ENCODE measurements around the gene TRIP12.

GRCh38 chr2:229733611-229734245, 188.1 kb downstream of the TRIP12 start:
- TF ChIP-seq CTCF (IDR thresholded peaks at IDR 0.05) (peak; percentile 13), TCF7L2 (IDR thresholded peaks at IDR 0.05; ENCODE audit: low read depth, low read length) (no peak), REST (IDR thresholded peaks at IDR 0.05; ENCODE audit: insufficient read depth in 1 of 2, low read depth in 2 of 2, low read length in 1 of 2) (no peak)
